Activated CD4-positive, alpha-beta T cell treated with anti-CD3 and anti-CD28 coated beads, Interleukin-2, amount 50 U/mL, for 16 hours (primary cell): Measurements from ENCODE around the gene C19orf25.

Source experiments
- DNase-seq: peaks from one replicate; pipeline ENCODE4 v3.0.0-alpha.2; 2020

C19orf25 gene

DNA sequence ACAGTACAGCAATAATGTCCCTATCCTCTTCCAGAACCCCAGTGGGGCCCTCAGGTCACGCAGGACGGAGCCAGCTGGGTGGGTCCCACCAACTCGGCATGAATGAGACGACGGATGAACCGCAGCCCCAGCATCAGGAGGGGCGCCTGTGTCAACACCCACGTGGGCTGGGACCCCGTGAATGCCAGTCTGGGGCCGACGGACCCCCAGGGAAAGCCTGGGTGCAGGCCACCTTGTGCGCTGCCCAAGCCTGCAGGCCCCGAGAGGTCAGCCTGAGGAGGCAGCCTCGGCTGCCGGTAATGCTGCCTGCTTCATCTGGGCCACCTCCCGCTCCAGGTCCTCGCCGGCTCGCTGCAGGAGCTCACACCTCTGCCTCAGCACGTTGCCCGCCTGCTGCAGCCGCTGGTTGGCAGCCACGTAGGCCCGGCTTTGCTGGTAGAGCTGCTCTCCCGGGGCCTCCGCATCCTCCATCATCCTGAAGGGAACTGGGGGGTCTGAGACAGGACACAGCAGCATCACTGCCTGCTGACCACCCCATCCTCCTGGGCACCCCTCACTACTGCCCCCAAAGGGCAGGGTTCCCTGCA is 4.2 kb downstream of the C19orf25 start:
- DNase-seq, result no peak

DNA sequence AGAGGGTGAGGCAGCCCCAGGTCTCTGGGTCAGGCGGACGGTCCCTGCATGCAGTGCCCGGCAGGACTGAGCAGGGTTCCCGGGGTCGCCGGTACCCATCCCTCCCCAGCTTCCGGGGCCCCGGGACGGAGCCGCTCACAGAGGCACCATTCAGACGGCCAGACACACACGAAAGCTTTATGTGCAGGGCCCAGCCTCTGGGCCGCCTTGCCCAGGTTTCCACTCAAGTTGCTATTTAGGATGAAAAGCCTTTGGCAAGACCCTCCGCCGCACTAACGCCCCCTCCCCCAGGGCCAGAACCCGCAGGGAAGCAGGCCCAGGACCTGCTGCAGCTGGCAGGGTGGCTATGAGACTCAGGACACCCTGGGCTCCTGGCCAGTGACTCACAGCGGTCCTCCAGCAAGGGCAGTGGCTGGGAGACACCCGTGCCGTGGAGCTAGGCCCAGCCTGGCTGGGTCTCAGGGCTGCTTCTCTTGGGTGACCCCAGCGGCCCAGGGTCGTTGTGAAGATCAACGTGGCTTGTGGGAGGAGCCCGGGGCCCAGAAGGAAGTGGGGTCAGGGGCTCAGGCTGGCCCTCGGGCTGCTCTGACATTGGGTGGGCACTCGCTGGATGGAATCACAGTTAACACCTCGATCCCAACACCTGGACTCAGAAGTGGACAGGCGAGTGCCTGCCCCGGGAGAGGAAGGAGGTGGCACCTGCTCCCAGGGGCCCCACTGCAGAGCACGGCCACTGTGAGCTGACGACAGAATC is 4.8 kb downstream of the C19orf25 start:
- no peak for DNase-seq

DNA sequence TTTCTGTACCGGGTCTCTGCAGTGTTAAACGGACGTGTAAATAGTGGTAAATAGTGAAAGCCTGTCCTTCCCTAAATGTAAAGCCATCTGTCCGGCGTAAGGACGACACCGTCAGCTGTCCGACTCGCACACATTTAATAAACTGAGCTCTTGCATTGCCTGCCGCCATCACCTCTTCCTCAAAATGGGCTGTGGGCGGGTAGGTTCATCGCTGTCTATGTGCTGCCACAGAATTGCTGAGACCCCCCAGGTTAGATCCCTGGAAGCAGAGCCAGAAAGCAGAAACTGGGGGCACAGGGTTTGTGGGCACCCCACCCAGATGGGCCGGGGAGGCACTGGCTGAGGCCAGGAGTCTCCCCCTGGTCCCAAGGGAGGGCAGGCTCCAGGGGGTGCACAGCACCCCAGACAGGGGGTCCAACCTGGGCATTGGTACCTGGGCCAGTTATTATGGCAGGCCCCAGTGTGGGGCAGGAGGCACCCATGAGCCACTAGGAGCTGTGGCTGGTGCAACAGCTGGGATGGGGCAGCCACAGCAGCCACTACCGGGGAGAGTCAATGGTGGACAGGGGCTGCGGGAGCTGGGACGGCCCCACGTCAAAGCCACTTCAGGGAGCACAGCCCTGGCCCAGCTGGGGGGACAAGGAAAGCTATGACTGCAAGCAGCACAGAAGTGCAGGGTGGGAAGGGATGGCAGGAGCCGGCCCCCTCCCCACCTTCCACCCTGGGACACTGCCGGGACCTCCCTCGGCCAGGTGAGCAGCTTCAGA is 5.7 kb downstream of the C19orf25 start:
- no peak for DNase-seq

DNA sequence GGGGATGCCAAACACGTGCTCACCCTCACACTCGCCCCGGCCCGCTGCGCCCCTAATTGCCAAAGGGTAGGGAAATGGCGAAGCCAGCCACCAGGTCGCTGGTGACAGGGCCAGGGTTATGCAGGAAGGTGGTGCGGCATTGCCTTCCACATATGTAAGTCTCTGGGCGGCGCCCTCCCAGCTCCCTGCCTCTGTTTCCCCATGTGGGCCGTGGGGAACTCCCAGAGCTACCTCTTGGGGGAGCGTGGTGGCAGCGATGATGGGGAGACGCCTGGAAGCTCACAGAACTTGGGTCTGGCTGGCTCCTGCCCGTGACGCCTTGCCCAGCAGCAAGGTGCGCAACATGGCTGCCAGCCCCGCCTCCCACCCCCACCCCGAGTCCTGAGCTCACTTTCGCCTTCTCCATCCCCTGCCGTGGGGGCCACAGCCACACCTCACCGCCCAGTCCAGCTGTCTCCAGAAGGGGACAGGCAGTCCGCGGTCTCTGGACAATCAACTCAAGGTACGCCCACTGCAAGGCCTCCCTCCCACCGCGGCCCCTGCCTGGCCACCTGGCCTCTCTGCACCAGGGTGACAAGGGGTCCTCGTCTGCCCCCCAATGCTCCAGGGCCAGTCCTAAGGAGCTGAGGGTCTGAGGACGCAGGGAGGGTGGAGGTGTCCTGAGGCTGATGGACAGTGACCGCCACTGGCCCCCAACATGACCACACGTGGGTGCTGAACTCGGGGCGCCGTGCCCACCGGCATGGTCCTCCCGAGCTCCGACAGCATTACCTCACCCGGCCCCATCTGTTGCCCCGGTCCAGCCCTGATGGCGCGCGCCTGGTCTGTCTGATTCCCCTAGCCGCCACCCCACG is 6.6 kb downstream of the C19orf25 start:
- no peak for DNase-seq

DNA sequence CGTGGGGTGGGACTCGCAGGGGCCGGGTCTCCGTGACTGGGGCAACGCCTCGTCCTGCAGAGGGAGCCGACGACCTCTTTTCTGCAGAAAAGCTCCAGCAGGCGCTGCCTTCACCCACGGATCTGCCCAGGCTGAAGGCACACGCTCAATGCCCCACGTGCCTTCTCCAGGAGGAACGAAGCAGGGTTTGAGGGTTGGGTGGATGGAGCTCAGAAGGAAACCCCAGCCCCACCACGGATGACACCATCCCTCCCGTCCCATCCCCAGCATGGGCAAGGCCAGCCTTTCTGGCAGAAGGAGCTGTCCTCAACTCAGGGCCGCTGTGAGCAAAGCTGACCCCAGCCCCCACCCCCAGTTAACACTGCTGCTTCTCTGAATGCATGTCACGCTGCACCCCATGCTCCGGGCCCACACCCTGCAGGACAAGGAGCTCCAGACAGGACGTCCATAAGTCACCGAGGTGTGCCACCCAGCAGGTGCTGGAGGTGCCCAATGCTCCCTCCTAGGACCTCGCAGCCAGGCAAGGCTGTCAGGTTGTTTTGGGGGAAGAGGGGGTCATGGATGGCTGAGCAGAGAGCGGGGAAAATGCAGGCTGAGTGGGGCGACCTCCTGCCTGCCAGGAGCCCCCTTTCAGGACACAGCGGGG is 7.4 kb downstream of the C19orf25 start:
- no peak for DNase-seq

DNA sequence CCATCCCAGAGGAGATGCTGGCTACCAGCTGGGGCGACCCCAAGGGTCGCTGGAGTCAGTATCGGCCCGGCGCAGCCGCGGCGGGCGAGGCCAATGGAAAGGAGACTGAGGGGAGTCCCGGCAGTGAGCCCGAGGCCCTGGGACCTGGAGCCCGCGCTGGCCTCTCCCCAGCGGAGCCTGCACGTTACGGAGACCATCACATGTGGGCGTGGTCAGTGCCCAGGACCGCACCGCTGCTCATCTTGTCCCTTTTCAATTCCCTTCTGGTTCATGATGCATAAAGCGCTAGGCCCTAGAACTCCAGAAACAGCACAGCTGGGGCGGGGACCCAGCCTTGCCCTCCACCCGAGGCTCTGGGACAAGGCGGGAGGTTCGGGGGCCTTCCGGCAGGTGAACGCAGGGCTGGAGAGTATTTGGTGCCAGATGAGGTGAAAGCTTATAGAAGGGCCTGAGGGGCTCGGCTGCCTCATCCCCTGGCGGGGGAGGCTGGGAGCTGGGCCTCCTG is 8.0 kb downstream of the C19orf25 start:
- DNase-seq, result no peak

DNA sequence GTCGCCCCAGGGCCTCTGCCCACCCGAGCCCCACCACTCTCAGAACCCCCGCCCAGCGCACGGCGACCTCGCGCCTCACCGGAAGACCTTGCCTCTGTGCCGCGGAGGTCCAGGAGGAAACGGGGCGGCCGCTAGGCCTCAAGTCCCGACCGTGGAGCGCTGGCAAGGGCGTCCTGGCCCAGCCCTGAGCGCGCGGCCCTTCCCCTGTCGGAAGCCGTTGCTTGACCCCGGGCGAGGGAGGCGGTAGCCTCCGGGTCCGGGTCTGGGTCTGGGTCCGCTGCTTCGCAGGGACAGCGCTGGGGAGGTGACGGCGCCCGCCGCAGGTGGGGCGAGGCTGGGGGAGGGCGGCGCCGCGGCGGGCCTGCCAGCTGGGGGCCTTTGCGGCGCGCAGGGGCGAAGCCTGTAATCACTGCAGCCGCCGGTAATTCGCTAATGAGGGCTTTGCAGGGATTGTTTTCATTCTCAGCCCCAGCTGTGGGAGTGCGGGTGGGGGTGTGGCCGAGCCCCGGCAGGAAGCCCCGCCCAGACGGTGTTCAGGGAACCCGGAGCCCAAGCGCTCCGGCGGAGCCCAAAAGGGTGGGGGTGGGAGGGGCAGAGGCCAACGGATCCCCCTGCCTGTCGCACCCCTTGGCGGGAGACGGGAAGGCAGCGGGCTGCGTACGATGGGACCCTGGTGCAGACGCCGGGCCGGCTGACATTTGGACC is 8.6 kb downstream of the C19orf25 start:
- DNase-seq, result peak; percentile 72

DNA sequence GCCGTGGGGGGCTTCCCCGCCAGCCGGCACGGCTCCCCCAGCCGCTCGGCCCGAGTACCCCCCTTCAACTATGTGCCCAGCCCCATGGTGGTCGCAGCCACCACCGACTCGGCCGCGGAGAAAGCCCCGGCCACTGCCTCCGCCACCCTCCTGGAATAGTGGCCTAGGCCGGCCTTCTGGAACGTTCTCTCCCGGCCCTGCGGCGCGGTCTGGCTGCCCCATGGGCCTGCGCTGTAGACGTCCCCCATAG is 9.0 kb downstream of the C19orf25 start:
- no peak for DNase-seq

DNA sequence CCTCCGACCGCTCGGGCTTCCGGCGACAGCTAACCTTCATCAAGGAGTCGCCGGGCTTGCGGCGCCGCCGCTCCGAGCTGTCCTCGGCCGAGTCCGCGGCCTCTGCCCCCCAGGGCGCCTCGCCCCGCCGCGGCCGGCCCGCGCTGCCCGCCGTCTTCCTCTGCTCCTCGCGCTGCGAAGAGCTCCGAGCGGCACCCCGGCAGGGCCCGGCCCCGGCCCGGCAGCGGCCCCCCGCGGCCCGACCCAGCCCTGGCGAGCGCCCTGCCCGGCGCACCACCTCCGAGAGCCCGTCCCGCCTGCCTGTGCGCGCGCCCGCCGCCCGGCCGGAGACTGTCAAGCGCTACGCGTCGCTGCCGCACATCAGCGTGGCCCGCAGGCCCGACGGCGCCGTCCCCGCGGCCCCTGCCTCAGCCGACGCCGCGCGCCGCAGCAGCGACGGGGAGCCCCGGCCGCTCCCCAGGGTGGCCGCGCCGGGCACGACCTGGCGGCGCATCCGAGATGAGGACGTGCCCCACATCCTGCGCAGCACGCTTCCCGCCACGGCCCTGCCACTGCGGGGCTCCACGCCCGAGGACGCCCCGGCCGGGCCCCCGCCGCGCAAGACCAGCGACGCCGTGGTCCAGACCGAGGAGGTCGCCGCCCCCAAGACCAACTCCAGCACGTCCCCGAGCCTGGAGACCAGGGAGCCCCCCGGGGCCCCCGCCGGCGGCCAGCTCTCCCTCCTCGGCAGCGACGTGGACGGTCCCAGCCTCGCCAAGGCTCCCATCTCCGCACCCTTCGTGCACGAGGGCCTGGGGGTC is 9.6 kb downstream of the C19orf25 start:
- no peak for DNase-seq

DNA sequence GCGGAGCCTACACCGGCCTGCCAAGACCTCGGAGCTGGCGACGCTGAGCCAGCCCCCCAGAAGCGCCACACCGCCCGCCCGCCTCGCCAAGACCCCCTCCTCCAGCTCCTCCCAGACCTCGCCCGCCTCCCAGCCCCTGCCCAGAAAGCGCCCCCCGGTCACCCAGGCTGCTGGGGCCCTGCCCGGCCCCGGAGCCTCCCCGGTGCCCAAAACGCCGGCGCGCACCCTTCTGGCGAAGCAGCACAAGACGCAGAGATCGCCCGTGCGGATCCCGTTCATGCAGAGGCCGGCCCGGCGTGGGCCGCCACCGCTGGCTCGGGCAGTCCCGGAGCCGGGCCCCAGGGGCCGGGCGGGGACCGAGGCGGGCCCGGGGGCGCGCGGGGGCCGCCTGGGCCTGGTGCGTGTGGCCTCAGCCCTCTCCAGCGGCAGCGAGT is 10.2 kb downstream of the C19orf25 start:
- DNase-seq, result peak; percentile 53

DNA sequence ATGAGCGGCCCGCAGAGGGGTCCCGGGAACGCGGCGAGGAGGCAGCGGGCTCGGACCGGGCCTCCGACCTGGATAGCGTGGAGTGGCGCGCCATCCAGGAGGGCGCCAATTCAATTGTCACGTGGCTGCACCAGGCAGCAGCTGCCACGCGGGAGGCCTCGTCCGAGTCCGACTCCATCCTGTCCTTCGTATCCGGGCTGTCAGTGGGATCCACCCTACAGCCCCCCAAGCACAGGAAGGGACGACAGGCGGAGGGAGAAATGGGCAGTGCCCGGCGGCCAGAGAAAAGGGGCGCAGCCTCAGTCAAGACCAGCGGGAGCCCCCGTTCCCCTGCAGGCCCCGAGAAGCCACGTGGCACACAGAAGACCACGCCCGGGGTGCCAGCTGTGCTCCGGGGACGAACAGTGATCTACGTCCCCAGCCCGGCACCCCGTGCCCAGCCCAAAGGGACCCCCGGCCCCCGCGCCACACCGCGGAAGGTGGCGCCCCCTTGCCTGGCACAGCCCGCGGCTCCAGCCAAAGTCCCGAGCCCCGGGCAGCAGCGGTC is 10.7 kb downstream of the C19orf25 start:
- no peak for DNase-seq

DNA sequence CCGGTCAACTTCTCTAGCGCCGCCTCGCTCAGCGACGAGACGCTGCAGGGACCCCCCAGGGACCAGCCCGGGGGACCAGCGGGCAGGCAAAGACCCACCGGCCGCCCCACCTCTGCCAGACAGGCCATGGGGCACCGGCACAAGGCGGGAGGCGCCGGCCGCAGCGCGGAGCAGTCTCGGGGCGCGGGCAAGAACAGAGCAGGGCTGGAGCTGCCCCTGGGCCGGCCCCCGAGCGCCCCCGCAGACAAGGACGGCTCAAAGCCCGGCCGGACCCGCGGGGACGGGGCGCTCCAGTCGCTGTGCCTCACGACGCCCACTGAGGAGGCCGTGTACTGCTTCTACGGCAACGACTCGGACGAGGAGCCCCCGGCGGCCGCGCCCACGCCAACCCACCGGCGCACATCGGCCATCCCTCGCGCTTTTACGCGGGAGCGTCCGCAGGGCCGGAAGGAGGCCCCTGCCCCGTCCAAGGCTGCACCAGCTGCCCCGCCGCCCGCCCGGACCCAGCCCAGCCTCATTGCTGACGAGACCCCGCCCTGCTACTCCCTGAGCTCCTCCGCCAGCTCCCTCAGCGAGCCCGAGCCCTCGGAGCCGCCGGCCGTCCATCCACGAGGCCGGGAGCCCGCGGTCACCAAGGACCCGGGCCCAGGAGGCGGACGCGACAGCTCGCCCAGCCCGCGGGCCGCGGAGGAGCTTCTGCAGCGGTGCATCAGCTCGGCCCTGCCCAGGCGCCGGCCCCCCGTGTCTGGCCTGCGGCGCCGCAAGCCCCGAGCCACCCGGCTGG is 11.3 kb downstream of the C19orf25 start:
- no peak for DNase-seq

DNA sequence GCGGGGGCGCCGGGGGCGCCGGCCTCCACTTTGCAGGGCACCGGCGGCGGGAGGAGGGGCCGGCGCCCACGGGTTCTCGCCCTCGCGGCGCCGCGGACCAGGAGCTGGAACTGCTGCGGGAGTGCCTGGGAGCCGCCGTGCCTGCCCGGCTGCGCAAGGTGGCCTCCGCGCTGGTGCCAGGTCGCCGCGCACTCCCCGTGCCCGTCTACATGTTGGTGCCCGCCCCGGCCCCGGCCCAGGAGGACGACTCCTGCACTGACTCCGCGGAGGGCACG is 11.9 kb downstream of the C19orf25 start:
- DNase-seq, result no peak

DNA sequence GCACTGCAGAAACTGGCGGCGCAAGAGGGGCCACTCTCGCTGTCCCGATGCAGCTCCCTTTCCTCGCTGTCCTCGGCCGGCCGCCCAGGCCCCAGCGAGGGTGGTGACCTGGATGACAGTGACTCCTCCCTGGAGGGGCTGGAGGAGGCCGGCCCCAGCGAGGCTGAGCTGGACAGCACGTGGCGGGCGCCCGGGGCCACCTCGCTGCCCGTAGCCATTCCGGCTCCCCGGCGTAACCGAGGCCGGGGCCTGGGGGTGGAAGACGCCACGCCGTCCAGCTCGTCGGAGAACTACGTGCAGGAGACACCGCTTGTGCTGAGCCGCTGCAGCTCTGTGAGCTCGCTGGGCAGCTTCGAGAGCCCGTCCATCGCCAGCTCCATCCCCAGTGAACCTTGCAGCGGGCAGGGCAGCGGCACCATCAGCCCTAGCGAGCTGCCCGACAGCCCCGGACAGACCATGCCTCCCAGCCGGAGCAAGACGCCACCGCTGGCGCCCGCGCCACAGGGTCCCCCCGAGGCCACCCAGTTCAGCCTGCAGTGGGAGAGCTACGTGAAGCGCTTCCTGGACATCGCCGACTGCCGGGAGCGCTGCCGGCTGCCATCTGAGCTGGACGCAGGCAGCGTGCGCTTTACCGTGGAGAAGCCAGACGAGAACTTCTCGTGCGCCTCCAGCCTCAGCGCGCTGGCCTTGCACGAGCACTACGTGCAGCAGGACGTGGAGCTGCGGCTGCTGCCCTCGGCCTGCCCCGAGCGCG is 12.4 kb downstream of the C19orf25 start:
- no peak for DNase-seq

DNA sequence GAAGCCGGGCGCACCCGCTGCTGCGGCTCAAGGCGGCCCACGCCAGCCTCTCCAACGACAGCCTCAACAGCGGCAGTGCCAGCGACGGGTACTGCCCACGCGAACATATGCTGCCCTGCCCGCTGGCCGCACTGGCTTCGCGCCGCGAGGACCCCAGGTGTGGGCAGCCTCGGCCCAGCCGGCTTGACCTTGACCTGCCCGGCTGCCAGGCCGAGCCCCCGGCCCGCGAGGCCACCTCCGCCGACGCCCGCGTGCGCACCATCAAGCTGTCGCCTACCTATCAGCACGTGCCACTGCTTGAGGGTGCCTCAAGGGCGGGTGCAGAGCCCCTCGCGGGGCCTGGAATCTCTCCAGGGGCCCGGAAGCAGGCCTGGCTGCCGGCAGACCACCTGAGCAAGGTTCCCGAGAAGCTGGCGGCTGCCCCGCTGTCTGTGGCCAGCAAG is 13.0 kb downstream of the C19orf25 start:
- no peak for DNase-seq

DNA sequence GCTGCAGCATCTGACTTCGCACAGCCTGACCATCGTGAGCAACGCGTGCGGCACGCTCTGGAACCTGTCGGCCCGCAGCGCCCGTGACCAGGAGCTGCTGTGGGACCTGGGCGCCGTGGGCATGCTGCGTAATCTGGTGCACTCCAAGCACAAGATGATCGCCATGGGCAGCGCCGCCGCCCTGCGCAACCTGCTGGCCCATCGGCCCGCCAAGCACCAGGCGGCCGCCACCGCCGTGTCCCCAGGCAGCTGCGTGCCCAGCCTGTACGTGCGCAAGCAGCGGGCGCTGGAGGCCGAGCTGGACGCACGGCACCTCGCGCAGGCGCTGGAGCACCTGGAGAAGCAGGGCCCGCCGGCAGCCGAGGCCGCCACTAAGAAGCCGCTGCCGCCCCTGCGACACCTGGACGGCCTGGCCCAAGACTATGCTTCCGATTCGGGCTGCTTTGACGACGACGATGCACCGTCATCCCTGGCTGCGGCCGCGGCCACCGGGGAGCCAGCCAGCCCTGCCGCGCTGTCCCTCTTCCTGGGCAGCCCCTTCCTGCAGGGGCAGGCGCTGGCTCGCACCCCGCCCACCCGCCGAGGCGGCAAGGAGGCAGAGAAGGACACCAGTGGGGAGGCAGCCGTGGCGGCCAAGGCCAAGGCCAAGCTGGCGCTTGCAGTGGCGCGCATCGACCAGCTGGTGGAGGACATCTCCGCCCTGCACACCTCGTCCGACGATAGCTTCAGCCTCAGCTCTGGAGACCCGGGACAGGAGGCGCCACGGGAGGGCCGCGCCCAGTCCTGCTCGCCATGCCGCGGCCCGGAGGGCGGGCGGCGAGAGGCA is 13.6 kb downstream of the C19orf25 start:
- DNase-seq, result no peak

DNA sequence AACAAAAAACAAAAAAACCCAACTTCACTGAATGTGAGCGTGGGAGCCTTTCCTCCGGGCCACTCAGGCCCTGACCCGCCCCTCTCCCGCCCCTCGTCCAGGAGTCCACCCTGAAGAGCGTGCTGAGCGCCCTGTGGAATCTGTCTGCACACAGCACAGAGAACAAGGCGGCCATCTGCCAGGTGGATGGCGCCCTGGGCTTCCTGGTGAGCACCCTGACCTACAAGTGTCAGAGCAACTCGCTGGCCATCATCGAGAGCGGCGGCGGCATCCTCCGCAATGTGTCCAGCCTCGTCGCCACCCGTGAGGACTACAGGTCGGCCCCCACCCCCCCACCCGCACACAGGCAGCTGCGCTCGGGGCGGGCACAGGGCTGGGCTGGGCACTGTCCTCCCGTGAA is 17.2 kb downstream of the C19orf25 start:
- DNase-seq, result no peak
